Renal pelvis (tissue), 4 donors: ENCODE results near the gene ACKR1. TPM values are rescaled to one million over a fixed set of nuclear protein-coding genes. Genes with fewer than 3 reads are reported as not detected.

Source experiments
- DNase-seq: peaks from one replicate; pipeline ENCODE4 v3.0.0-alpha.2; 2013
- polyA plus RNA-seq, 3 donors: library from polyadenylated mRNA; unstranded; fragments of 120-200 nt; gene quantifications; one replicate each; pipeline ENCODE4 v1.2.1, GENCODE V29; 2013; ENCODE audit not compliant: insufficient read length in 3 of 3

The ACKR1 gene
- polyA plus RNA-seq, 3 donors, result 0.23 to 1.00 TPM; not detected in 1

DNA sequence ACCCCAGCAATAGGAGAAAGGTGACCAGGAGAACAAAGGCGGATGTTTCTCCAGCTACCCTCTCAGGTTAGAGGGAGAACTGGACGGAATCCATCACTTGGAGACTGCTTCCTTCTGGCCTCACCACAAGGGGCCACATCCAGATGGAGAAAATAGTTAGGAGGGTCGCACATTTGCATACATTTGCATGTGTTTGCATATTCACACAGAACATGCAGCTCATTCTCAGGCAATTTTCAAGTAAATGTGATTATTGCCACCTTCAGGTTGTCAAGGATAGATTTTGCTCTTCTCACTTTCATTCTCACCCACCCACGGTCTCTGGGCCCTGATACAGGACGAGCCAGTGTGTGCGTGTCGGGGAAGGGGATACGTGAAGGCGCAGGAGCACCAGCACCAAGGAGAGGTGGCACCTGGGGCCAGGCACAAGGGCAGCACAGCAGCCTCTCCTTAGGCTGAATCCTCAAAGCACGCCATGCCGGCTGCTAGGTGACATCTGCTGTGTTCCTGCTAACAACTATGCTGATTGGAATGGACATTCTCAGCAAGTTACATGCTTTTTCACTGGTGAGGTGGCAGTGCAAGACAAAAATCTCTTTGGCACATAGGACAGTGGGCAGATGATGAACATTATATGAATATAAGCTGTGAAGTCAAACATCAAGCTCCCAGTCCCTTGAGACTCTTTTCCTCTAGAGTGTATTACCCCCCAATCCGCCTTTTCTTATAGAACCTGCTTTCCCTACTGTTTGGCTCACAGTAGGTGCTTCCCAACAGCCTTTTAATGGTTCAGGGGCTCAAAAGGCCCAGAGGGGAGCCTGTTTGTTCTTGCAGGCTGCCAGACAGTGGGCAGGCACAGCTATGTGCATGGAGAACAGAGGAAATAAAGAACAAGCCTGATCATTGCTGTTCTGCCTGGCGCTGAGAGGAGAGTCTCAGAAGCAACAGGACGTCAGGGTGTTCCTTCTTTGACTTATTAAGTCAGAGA is 14.3 kb downstream of the ACKR1 start:
- DNase-seq, result no peak

DNA sequence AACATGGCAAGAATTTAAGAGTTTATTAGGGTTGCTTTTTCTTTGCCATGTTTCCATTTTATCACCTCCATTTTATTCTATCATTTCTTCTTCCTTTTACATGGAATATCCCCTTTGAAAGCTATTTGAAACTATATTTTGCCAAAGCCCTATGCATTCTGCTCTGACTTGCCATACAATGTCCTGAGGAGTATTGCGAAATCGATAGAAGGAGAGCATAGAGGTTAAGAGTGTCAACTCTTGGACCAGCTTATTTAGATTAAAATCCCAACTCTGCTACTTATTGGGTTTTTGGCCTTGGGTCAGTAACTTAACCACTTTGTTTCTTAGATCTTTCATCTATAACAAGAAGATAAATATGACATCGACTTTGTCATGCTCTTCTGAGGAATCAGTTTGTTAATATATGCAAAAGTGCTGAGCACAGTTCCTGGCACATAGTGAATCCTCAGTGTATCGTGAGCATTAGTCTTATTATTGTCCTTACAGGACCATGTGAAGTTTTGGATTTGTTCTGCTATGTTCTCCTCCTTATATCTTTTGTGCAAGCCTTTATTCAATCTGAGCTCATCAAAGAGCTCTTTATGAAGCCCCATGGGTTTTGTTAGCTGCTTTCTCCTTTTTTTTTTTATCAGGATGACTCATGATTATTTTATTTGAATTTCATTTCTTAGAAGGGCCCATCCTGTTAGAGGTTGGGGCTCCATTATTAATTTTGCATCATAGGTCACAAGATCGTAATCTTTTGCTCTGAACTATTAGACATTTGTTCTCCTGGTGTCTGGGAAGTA is 17.6 kb downstream of the ACKR1 start:
- no peak for DNase-seq

DNA sequence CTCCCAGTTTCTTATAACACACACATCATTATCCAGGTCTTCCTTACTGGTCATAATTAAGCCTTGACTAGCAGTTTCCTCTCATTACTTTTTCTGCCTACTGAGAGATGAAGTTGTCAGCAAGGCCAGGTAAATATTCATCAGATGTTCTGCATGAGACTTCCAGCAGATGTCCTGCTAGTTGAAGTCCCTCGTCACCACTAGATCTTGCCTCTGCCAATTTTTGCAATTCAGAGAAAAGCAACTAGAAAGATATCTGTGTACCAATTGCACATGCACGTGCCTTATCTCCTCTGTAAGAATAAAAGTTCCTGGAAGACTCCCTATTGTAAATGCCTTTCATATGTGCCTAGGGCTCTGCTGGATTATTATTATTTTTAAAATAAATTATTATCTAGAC is 18.3 kb downstream of the ACKR1 start:
- no peak for DNase-seq

DNA sequence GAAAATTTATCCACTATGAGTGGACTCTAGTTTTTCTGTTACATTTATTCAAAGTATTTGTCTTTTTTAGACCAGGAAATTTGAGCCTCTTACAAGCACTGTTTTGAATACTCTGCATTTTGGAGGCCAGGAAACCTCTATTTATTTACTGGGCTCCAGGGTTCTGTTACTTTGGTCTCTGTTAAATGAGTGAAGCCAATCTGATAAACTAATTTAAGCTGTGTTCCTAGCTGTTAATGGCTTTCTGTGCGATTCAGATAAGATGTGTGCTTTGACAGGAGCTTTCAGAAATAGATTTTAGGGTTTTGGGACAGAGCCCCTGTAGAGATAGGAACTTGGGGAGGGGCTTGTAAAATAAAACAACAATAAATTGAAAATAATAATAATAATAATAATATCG is 23.9 kb downstream of the ACKR1 start:
- DNase-seq, result no peak

DNA sequence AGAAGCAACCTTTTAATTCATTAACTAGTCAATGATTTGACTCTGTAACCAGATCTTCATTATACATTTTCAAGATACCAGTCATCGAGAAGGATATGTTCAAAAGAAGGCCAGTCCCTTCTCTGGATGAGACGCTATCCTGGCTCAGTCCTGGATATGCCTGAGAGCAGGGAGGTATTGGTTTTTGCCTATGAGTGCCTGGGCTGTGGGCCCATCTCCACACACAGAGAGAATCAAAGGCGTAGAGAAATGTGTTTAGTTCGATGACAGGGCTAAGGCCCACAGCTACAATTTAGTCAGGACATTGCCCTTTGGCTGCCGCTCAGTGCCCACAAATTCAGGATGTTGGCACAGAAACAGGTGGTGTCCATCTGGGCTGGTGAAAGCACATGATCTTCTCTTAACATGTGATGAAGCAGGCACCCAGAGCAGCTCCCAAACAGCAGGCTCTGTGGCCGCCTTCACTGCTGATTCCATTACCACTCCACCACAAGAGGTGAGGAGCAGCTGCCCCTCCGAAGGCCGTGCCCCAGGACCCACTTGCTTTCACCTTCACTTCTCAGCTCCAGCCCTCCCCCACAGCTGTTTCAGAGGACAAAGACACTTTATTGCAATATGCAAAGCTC is 24.7 kb downstream of the ACKR1 start:
- DNase-seq, result no peak

DNA sequence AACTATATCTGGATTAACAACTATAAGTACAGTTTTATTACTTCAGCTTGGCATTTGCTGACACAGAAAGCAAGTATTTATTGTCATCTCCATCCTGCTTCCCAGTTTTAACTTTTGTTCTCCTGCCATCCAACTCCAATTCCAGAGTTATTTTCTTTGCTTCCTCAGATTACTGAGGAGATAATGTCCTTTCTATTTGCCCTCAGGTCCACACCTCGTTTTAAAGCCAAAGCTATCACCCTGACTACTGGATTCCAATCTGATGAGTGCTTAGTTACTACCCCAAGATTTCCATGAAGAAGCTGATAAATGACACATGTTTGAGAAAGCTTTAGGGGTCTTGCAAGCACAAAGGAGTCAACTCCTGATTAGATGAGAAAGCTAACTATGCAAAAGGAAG is 25.2 kb downstream of the ACKR1 start:
- DNase-seq, result no peak

DNA sequence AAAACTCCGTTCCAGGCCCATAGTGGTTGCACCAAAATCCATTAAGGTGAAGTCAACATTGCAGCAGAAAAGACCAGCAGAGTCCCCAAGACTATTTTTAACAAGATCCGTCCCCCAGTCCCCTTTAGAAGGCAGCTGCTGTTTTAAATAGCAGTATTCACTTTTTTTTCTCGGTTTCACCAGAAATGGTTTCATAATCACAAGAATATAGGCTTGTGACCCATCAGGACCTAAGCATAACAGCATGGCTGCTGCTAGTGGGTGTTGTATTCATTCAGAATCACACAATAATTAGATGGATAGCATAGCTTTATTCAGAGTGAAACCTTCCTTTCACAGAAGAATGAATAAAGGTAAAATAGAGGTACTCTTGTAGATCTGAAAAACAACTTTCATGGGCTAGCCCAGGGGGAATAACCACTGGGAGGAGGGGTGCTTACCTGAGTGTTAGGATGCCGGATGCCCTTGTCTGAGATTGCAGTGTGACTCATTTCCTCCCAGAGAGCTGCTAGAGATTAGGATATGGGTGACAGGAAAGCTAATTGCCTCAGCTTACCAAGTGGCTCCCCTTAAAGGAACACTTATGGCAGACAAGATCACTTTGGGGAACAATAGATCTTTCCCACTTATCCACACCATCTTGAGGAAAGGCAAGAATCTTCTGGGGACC is 35.0 kb downstream of the ACKR1 start:
- no peak for DNase-seq

DNA sequence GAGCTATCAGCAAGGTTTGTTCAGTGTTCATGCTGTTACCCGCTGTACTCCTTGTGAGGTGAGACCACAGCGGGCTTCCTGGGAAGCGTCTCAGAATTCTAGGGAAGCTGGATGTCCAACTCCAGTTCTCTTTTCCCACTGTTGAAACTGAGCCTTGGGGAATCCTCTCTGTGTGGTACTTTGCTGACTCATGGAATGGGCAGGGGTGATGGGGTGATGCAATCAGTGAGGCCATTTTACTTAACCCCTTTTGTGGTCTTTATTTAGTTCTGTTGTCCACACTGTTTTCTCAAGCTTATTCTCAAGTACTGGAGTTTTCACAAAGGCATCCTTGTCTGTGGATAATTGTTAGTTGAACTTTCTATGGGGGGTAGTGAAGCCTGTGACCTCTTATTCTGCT is 42.6 kb downstream of the ACKR1 start:
- no peak for DNase-seq

DNA sequence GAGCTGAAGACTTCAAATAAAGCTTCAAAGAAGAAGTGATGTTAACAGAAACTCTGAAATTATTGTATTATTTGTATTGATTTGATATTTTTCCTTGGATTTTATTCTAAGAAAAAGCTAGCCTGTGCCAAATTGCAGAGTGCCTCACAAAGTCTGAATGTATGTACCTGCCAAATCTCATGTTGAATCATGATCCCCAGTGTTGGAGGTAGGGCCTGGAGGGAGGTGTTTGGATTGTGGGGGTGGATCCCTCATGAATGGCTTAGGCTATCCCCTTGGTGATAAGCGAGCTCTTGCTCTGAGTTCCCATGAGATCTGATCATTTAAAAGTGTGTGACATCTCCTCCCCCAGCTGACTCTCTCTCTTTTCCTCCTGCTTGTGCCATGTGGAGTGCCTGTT is 43.6 kb downstream of the ACKR1 start:
- no peak for DNase-seq

DNA sequence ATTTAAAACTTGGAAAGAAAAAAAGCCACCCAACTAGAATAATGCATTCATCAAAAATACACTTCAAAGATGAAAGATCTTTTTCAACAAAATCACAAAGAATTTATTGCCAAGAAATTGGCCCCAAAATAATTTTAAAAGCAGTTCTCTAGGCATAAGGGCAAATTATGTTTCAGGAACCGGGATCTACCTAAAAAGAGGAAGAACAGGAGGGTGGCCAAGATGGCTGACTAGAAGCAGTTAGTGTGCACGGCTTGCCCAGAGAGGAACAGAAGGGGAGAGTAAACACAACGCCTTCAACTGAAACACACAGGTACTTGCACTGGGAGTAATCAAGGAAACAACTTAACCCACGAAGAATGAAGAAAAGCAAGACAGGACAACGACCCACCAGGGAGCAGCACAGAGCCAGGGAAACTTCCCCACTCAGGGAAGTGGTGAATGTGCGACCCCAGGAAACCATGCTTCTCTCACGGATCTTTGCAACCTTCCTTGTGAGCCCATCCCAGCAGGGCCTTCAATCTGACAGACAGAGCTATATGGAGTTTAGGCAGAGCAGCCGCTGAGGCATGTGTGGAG is 46.1 kb downstream of the ACKR1 start:
- no peak for DNase-seq

Other genes starting within 250 kb of the ACKR1 start
- gene IFI16, start 195.0 kb upstream of the ACKR1 start, polyA plus RNA-seq, result 10 to 100 TPM; 41.8 to 47.8 (median 43.1) TPM
- under 1 TPM in 1 of 3 donors, not detected in 2; 0.11 TPM for gene AIM2, start 128.1 kb upstream of the ACKR1 start, polyA plus RNA-seq
- gene CADM3, start 33.3 kb upstream of the ACKR1 start, polyA plus RNA-seq, result under 1 TPM in 2 of 3 donors, not detected in 1; 0.17 to 0.54 TPM
- under 1 TPM; 0.47 to 0.83 (median 0.47) TPM for gene FCER1A, start 97.5 kb downstream of the ACKR1 start, polyA plus RNA-seq
- not detected for gene OR10J4, start 227.3 kb downstream of the ACKR1 start, polyA plus RNA-seq
- under 1 TPM in 1 of 3 donors, not detected in 2; 0.05 TPM for gene OR10J1, start 234.8 kb downstream of the ACKR1 start, polyA plus RNA-seq